Measurements from ENCODE around the gene ANGEL1.

GRCh38 chr14:76759589-76759988 is 53.1 kb downstream of the ANGEL1 start:
- TF ChIP-seq CTCF (IDR thresholded peaks at IDR 0.05) (no peak), MAX (IDR thresholded peaks at IDR 0.05; ENCODE audit: low read depth) (no peak), EP300 (IDR thresholded peaks at IDR 0.05; ENCODE audit: borderline replicate concordance in 1 of 2, low read depth in 1 of 2, low read length in 1 of 2) (no peak), NRF1 (IDR thresholded peaks at IDR 0.05; ENCODE audit: low read depth, low read length) (no peak), POLR2AphosphoS5 (IDR thresholded peaks at IDR 0.05; ENCODE audit: low read depth, low read length) (no peak), SMC3 (IDR thresholded peaks at IDR 0.05; ENCODE audit: low read depth, low read length) (no peak), USF1 (IDR thresholded peaks at IDR 0.05; ENCODE audit: borderline replicate concordance, low read depth) (no peak), YY1 (IDR thresholded peaks at IDR 0.05; ENCODE audit: low read depth) (no peak), RFX5 (IDR thresholded peaks at IDR 0.05; ENCODE audit: low read length) (no peak)

All from SK-N-SH (cell line).